HEK293 (cell line): Measurements from ENCODE around the gene MAP4K4.

Experiments used
- CTCF ChIA-PET: fragments of 350-600 bp; formaldehyde crosslinking; extraction: SDS; loops from one replicate; lab custom pipeline; 2021; ENCODE audit warnings: antibody characterized with exemption; lab: Yijun Ruan, JAX
- POLR2A ChIA-PET: fragments of 300-600 bp; formaldehyde crosslinking; extraction: SDS; loops from one replicate; lab custom pipeline; 2020; ENCODE audit warnings: antibody characterized with exemption, inconsistent platforms; lab: Yijun Ruan, JAX
- H3K27ac ChIP-seq: fragments of 200-500 bp; sonication (Bioruptor generic); 2 replicates; pipeline ENCODE4 v1.5.1; 2014; ENCODE audit warnings: low read depth, low read length, control low read depth, inconsistent platforms; ENCODE audit errors: extremely low read depth
- H3K36me3 ChIP-seq, 2 experiments: fragments of 200-500 bp in 1 of 2; sonication (Bioruptor generic) in 1 of 2; 1 replicate in 1 of 2; 2 replicates in 1 of 2; pipeline ENCODE4 v1.5.1; 2014 to 2017; ENCODE audit warnings: inconsistent platforms in 2 of 2, low read length in 2 of 2; ENCODE audit not compliant: control insufficient read depth in 2 of 2, insufficient read depth in 1 of 2
- H3K4me1 ChIP-seq: fragments of 200-500 bp; sonication (Bioruptor generic); 2 replicates; pipeline ENCODE4 v1.5.1; 2014; ENCODE audit warnings: mild to moderate bottlenecking, low read length, inconsistent platforms; ENCODE audit not compliant: control insufficient read depth, insufficient read depth
- H3K4me3 ChIP-seq: 2 replicates; pipeline ENCODE4 v1.5.1; 2011; ENCODE audit warnings: low read depth, mild to moderate bottlenecking, control low read depth, low read length, moderate library complexity
- H3K9me3 ChIP-seq: fragments of 200-500 bp; sonication (Bioruptor generic); 2 replicates; pipeline ENCODE4 v1.5.1; 2014; ENCODE audit warnings: low read depth, low read length, inconsistent platforms; ENCODE audit not compliant: control insufficient read depth, insufficient read depth
- EGR2 ChIP-seq: fragments of 450-650 bp; formaldehyde crosslinking; IDR thresholded peaks from 2 replicates; pipeline ENCODE4 v1.5.1; 2016; ENCODE audit warnings: low read depth, missing biosample characterization, missing genetic modification characterization
- GLI4 ChIP-seq: fragments of 450-650 bp; formaldehyde crosslinking; IDR thresholded peaks from 2 replicates; pipeline ENCODE4 v1.5.1; 2016; ENCODE audit warnings: missing biosample characterization, missing genetic modification characterization
- MYNN ChIP-seq: fragments of 450-650 bp; formaldehyde crosslinking; IDR thresholded peaks from 2 replicates; pipeline ENCODE4 v1.5.1; 2016; ENCODE audit warnings: missing biosample characterization, missing genetic modification characterization, borderline replicate concordance
- ZBTB1 ChIP-seq: fragments of 450-650 bp; formaldehyde crosslinking; IDR thresholded peaks from 2 replicates; pipeline ENCODE4 v1.5.1; 2016; ENCODE audit warnings: missing biosample characterization, missing genetic modification characterization
- ZBTB17 ChIP-seq: fragments of 450-650 bp; formaldehyde crosslinking; IDR thresholded peaks from 2 replicates; pipeline ENCODE4 v1.5.1; 2016; ENCODE audit warnings: missing biosample characterization, missing genetic modification characterization
- ZBTB48 ChIP-seq: fragments of 450-650 bp; formaldehyde crosslinking; IDR thresholded peaks from 2 replicates; pipeline ENCODE4 v1.5.1; 2016; ENCODE audit warnings: missing biosample characterization, missing genetic modification characterization
- ZBTB8A ChIP-seq: fragments of 450-650 bp; formaldehyde crosslinking; IDR thresholded peaks from 2 replicates; pipeline ENCODE4 v1.5.1; 2016; ENCODE audit warnings: missing biosample characterization, missing genetic modification characterization
- ZFHX2 ChIP-seq: fragments of 450-650 bp; formaldehyde crosslinking; conservative IDR thresholded peaks from 2 replicates; pipeline ENCODE4 v1.5.1; 2016; ENCODE audit warnings: missing biosample characterization, missing genetic modification characterization
- ZNF24 ChIP-seq: fragments of 450-650 bp; formaldehyde crosslinking; IDR thresholded peaks from 2 replicates; pipeline ENCODE4 v1.5.1; 2016; ENCODE audit warnings: missing biosample characterization, missing genetic modification characterization
- ZNF292 ChIP-seq: fragments of 450-650 bp; formaldehyde crosslinking; IDR thresholded peaks from 2 replicates; pipeline ENCODE4 v1.5.1; 2016; ENCODE audit warnings: low read depth, missing biosample characterization, missing genetic modification characterization, borderline replicate concordance
- ZNF302 ChIP-seq: fragments of 450-650 bp; formaldehyde crosslinking; IDR thresholded peaks from 2 replicates; pipeline ENCODE4 v1.5.1; 2016; ENCODE audit warnings: missing biosample characterization, missing genetic modification characterization, low read depth
- ZNF514 ChIP-seq: fragments of 450-650 bp; formaldehyde crosslinking; IDR thresholded peaks from 2 replicates; pipeline ENCODE4 v1.5.1; 2016; ENCODE audit warnings: missing biosample characterization, missing genetic modification characterization
- ZNF544 ChIP-seq: fragments of 450-650 bp; formaldehyde crosslinking; IDR thresholded peaks from 2 replicates; pipeline ENCODE4 v1.5.0; 2017; ENCODE audit warnings: missing biosample characterization, missing genetic modification characterization
- ZNF785 ChIP-seq: fragments of 450-650 bp; formaldehyde crosslinking; IDR thresholded peaks from 2 replicates; pipeline ENCODE4 v1.5.1; 2016; ENCODE audit warnings: missing biosample characterization, missing genetic modification characterization
- ZNF830 ChIP-seq: fragments of 450-650 bp; IDR thresholded peaks from 2 replicates; pipeline ENCODE4 v1.5.0; 2018; ENCODE audit warnings: missing biosample characterization, missing genetic modification characterization, low read depth, mild to moderate bottlenecking, moderate library complexity
- ZNF837 ChIP-seq: fragments of 450-650 bp; formaldehyde crosslinking; IDR thresholded peaks from 2 replicates; pipeline ENCODE4 v1.5.1; 2016; ENCODE audit warnings: missing biosample characterization, missing genetic modification characterization
- ZNF843 ChIP-seq: fragments of 450-650 bp; formaldehyde crosslinking; IDR thresholded peaks from 2 replicates; pipeline ENCODE4 v1.5.1; 2016; ENCODE audit warnings: missing biosample characterization, missing genetic modification characterization
- ZSCAN23 ChIP-seq: fragments of 450-650 bp; formaldehyde crosslinking; IDR thresholded peaks from 2 replicates; pipeline ENCODE4 v1.5.1; 2016; ENCODE audit warnings: missing biosample characterization, missing genetic modification characterization
- ZSCAN30 ChIP-seq: fragments of 450-650 bp; IDR thresholded peaks from 2 replicates; pipeline ENCODE4 v1.5.1; 2018; ENCODE audit warnings: missing biosample characterization, mild to moderate bottlenecking, missing genetic modification characterization, moderate library complexity
- TF ChIP-seq, protein P1 (sequence below): fragments of 450-650 bp; formaldehyde crosslinking; conservative IDR thresholded peaks from 2 replicates; pipeline ENCODE4 v1.5.1; 2016; ENCODE audit warnings: low read depth, missing biosample characterization, missing genetic modification characterization
- TF ChIP-seq, protein P2 (sequence below): sonication (generic); formaldehyde crosslinking; IDR thresholded peaks from 2 replicates; pipeline ENCODE4 v1.8.1; 2022; ENCODE audit warnings: mild to moderate bottlenecking, moderate library complexity, missing genetic modification reagents
- TF ChIP-seq, protein P3 (sequence below): fragments of 450-650 bp; formaldehyde crosslinking; IDR thresholded peaks from 2 replicates; pipeline ENCODE4 v1.5.1; 2016; ENCODE audit warnings: missing biosample characterization, missing genetic modification characterization

Gene MAP4K4

DNA sequence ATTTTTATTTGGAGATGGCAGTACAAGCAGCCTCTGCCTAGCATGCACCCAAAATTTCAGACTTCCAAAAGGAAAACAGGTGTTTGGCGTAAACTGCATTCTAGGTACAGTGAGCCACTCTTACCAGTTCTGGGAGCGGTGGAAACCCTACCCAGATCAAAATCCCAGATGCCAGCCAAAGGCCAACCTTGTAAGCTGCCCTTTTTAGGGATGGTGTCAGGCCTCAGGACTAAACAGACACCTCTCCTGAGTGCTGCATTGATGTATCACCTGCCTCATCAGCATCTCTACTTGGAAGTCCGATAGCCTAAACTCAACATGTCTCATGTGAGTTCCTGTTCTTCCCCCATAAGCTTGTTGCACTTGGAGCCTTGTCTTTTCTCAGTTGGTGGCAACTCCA is 104.0 kb downstream of the MAP4K4 start:
- Histone ChIP-seq H3K9me3 (no peaks in the 10 kb centered on the region), H3K4me1 (peaks cover 6% of the 10 kb centered on the region; the same call in 1 of the 2 replicates), H3K27ac (no peak overlapping the region), H3K36me3 (no peaks in the 10 kb centered on the region), H3K4me3 (no peak overlapping the region)
- TF ChIP-seq ZBTB17 (tag by site-specific recombination) (no peak), ZNF24 (tag by site-specific recombination) (no peak), ZBTB48 (tag by site-specific recombination) (no peak), ZSCAN23 (no peak), ZNF785 (tag by site-specific recombination) (no peak), ZNF843 (tag by site-specific recombination) (no peak), ZNF830 (tag by site-specific recombination) (no peak), ZNF292 (no peak), MYNN (tag by site-specific recombination) (no peak), ZNF544 (no peak), ZBTB1 (tag by site-specific recombination) (no peak), GLI4 (tag by site-specific recombination) (no peak), ZSCAN30 (no peak), ZNF302 (tag by site-specific recombination) (no peak), ZBTB8A (tag by site-specific recombination) (no peak), ZNF514 (tag by site-specific recombination) (no peak)
- TF ChIP-seq, protein P1, sequence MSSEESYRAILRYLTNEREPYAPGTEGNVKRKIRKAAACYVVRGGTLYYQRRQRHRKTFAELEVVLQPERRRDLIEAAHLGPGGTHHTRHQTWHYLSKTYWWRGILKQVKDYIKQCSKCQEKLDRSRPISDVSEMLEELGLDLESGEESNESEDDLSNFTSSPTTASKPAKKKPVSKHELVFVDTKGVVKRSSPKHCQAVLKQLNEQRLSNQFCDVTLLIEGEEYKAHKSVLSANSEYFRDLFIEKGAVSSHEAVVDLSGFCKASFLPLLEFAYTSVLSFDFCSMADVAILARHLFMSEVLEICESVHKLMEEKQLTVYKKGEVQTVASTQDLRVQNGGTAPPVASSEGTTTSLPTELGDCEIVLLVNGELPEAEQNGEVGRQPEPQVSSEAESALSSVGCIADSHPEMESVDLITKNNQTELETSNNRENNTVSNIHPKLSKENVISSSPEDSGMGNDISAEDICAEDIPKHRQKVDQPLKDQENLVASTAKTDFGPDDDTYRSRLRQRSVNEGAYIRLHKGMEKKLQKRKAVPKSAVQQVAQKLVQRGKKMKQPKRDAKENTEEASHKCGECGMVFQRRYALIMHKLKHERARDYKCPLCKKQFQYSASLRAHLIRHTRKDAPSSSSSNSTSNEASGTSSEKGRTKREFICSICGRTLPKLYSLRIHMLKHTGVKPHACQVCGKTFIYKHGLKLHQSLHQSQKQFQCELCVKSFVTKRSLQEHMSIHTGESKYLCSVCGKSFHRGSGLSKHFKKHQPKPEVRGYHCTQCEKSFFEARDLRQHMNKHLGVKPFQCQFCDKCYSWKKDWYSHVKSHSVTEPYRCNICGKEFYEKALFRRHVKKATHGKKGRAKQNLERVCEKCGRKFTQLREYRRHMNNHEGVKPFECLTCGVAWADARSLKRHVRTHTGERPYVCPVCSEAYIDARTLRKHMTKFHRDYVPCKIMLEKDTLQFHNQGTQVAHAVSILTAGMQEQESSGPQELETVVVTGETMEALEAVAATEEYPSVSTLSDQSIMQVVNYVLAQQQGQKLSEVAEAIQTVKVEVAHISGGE (tag by site-specific recombination), result no peak
- TF ChIP-seq, protein P2, sequence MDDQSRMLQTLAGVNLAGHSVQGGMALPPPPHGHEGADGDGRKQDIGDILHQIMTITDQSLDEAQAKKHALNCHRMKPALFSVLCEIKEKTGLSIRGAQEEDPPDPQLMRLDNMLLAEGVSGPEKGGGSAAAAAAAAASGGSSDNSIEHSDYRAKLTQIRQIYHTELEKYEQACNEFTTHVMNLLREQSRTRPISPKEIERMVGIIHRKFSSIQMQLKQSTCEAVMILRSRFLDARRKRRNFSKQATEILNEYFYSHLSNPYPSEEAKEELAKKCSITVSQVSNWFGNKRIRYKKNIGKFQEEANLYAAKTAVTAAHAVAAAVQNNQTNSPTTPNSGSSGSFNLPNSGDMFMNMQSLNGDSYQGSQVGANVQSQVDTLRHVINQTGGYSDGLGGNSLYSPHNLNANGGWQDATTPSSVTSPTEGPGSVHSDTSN, result no peak
- ChIA-PET POLR2A (no interaction called here), CTCF (no interaction called here)

DNA sequence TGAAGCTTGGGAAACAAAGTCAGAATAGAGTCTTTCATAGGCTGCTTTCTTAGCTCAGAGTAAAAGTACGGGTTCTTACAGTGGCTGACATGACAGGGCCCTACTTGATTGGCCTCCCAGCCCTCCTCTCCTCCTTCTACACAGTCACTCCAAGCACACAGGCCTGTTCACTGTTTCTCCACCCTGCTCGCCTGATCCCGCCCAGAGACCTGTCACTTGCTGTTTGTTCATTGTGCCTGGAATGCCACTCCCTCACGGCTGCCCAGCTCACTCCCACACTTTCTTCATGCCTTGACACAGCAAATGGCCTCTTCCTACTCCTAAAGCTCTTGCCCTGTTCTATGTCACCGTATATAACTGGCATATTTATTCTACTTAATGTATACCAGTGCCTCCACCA is 104.8 kb downstream of the MAP4K4 start:
- Histone ChIP-seq H3K4me3 (no peak overlapping the region), H3K9me3 (no peaks in the 10 kb centered on the region), H3K27ac (no peak overlapping the region), H3K4me1 (peaks cover 8% of the 10 kb centered on the region; the same call in 1 of the 2 replicates), H3K36me3 (no peaks in the 10 kb centered on the region)
- CTCF ChIA-PET, result no interaction called here
- TF ChIP-seq, protein P3, sequence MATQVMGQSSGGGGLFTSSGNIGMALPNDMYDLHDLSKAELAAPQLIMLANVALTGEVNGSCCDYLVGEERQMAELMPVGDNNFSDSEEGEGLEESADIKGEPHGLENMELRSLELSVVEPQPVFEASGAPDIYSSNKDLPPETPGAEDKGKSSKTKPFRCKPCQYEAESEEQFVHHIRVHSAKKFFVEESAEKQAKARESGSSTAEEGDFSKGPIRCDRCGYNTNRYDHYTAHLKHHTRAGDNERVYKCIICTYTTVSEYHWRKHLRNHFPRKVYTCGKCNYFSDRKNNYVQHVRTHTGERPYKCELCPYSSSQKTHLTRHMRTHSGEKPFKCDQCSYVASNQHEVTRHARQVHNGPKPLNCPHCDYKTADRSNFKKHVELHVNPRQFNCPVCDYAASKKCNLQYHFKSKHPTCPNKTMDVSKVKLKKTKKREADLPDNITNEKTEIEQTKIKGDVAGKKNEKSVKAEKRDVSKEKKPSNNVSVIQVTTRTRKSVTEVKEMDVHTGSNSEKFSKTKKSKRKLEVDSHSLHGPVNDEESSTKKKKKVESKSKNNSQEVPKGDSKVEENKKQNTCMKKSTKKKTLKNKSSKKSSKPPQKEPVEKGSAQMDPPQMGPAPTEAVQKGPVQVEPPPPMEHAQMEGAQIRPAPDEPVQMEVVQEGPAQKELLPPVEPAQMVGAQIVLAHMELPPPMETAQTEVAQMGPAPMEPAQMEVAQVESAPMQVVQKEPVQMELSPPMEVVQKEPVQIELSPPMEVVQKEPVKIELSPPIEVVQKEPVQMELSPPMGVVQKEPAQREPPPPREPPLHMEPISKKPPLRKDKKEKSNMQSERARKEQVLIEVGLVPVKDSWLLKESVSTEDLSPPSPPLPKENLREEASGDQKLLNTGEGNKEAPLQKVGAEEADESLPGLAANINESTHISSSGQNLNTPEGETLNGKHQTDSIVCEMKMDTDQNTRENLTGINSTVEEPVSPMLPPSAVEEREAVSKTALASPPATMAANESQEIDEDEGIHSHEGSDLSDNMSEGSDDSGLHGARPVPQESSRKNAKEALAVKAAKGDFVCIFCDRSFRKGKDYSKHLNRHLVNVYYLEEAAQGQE (tag by site-specific recombination), result no peak
- 0 out of 2 replicates have a peak, but pooled peaks have one; percentile 23 for TF ChIP-seq EGR2 (tag by site-specific recombination)
- TF ChIP-seq ZFHX2 (tag by site-specific recombination), result 0 out of 2 replicates have a peak, but pooled peaks have one; percentile 17
- no peak for TF ChIP-seq ZNF837
- POLR2A ChIA-PET, result no interaction called here
